HL-60 (cell line): ENCODE data around the gene OSBPL3.
A peak's percentile ranks its signal among the peaks of the same experiment; 100 is the strongest.

ENCODE experiments used
- DNase-seq, 2 experiments: peaks; one replicate each; pipeline ENCODE4 v3.0.0-alpha.2; 2010 to 2020; ENCODE audit warnings: low read depth in 1 of 2, low spot score in 1 of 2
- H3K27ac ChIP-seq: fragments of 250-450 bp; sonication (Bioruptor Pico); replicated peaks from 2 replicates; pipeline ENCODE4 v1.5.1; 2020; ENCODE audit warnings: mild to moderate bottlenecking, moderate library complexity
- H3K27me3 ChIP-seq: fragments of 250-450 bp; sonication (Bioruptor Pico); 2 replicates; pipeline ENCODE4 v1.5.1; 2021; ENCODE audit warnings: mild to moderate bottlenecking, moderate library complexity; ENCODE audit not compliant: insufficient read depth, poor library complexity, severe bottlenecking
- H3K4me3 ChIP-seq: replicated peaks from 2 replicates; pipeline ENCODE4 v1.5.1; 2011; ENCODE audit warnings: mild to moderate bottlenecking, control low read depth, low read length; ENCODE audit not compliant: insufficient read depth
- CTCF ChIP-seq: IDR thresholded peaks from one replicate; pipeline ENCODE4 v1.5.1; 2011; ENCODE audit warnings: low read length, control low read depth, inconsistent platforms; ENCODE audit not compliant: insufficient read depth
- GABPA ChIP-seq: IDR thresholded peaks from 2 replicates; pipeline ENCODE4 v1.6.1; 2012; ENCODE audit warnings: low read depth
- POLR2AphosphoS5 ChIP-seq: IDR thresholded peaks from 2 replicates; pipeline ENCODE4 v1.6.1; 2012; ENCODE audit warnings: low read depth
- REST ChIP-seq: IDR thresholded peaks from 2 replicates; pipeline ENCODE4 v1.6.1; 2012; ENCODE audit warnings: low read depth; ENCODE audit not compliant: insufficient replicate concordance
- SPI1 ChIP-seq: IDR thresholded peaks from 2 replicates; pipeline ENCODE4 v1.6.1; 2012; ENCODE audit warnings: low read depth, mild to moderate bottlenecking, borderline replicate concordance

OSBPL3 gene

GRCh38 chr7:24881623-24882022, 98.4 kb downstream of the OSBPL3 start:
- Histone ChIP-seq H3K4me3 (no peak overlapping the region), H3K27ac (no peak overlapping the region), H3K27me3 (no peaks in the 10 kb centered on the region)
- TF ChIP-seq CTCF (no peak), POLR2AphosphoS5 (no peak), SPI1 (no peak), REST (no peak), GABPA (no peak)
- DNase-seq: no peak

- H3K27me3 ChIP-seq: no peaks in the 10 kb centered on the region
- TF ChIP-seq SPI1 (no peak), REST (peak; percentile 80), POLR2AphosphoS5 (no peak)
- H3K27ac ChIP-seq: no peak overlapping the region
- H3K4me3 ChIP-seq: no peak overlapping the region
- no peak for DNase-seq
These were observed 99.1 kb downstream of the OSBPL3 start for GRCh38 chr7:24880886-24881285.

GRCh38 chr7:24879291-24879690, 100.7 kb downstream of the OSBPL3 start:
- H3K4me3 ChIP-seq: no peak overlapping the region
- no peak for TF ChIP-seq REST
- no peaks in the 10 kb centered on the region for H3K27me3 ChIP-seq
- DNase-seq: no peak
- H3K27ac ChIP-seq: no peak overlapping the region

GRCh38 chr7:24877790-24878311, 102.1 kb downstream of the OSBPL3 start:
- DNase-seq: no peak
- no peak for TF ChIP-seq CTCF
- TF ChIP-seq REST: no peak
- no peak for TF ChIP-seq SPI1
- no peak for TF ChIP-seq POLR2AphosphoS5
- no peak for TF ChIP-seq GABPA
- Histone ChIP-seq H3K27ac (no peak overlapping the region), H3K4me3 (no peak overlapping the region), H3K27me3 (no peaks in the 10 kb centered on the region)
